Measurements from ENCODE around the gene GMDS. TPM values are rescaled to one million over a fixed set of nuclear protein-coding genes. Genes with fewer than 3 reads are reported as not detected.

The GMDS gene
- total RNA-seq, 1 donor from 2014 or later, result 17.9 TPM

DNA sequence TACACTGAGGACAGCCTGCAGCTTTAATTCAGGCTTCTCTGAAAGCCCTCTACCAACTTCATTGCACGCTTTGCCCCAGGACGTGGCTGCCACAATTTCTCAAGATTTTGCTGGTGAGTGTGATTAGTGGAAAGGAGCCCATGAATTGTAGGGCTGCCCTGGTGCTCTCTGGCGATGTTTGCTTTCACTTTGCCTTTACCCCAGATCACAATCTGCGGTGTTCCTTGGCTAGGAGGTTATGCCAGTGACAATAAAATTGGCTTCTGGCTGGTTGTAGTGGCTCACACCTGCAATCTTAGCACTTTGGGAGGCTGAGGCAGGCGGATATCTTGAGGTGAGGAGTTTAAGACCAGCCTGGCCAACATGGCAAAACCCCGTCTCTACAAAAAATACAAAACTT, 496.4 kb downstream of the GMDS start:
- H3K4me3 ChIP-seq (ENCODE audit: low read depth, low read length), result peak overlapping the region; percentile 39
- TF ChIP-seq, protein P1, sequence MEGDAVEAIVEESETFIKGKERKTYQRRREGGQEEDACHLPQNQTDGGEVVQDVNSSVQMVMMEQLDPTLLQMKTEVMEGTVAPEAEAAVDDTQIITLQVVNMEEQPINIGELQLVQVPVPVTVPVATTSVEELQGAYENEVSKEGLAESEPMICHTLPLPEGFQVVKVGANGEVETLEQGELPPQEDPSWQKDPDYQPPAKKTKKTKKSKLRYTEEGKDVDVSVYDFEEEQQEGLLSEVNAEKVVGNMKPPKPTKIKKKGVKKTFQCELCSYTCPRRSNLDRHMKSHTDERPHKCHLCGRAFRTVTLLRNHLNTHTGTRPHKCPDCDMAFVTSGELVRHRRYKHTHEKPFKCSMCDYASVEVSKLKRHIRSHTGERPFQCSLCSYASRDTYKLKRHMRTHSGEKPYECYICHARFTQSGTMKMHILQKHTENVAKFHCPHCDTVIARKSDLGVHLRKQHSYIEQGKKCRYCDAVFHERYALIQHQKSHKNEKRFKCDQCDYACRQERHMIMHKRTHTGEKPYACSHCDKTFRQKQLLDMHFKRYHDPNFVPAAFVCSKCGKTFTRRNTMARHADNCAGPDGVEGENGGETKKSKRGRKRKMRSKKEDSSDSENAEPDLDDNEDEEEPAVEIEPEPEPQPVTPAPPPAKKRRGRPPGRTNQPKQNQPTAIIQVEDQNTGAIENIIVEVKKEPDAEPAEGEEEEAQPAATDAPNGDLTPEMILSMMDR (conservative IDR thresholded peaks at IDR 0.05; ENCODE audit: low read depth, low read length), result no peak
- DNase-seq (ENCODE audit: low read depth), result no peak

DNA sequence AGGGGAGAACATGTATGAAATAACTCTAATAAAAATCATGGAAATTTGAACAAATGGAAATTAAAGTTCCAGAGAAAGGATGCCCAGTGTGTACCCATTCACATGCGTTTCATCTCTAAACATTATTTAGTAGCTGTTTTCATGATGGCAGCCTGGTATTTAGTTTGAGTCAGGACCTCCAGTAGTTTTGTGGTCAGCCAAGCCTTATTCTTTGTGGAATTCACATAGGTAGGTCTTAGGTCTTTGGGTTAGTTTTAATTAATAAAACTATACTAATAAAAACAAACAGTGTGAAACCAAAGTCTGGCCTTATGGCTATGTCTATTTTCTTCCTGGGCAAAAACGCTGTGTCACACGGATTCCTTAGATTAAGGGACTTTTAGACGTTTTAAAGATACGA, 497.9 kb downstream of the GMDS start:
- TF ChIP-seq, protein P1 (conservative IDR thresholded peaks at IDR 0.05; ENCODE audit: low read depth, low read length), result no peak
- peak; percentile 31 for DNase-seq (ENCODE audit: low read depth)
- H3K4me3 ChIP-seq (ENCODE audit: low read depth, low read length), result no peak overlapping the region

DNA sequence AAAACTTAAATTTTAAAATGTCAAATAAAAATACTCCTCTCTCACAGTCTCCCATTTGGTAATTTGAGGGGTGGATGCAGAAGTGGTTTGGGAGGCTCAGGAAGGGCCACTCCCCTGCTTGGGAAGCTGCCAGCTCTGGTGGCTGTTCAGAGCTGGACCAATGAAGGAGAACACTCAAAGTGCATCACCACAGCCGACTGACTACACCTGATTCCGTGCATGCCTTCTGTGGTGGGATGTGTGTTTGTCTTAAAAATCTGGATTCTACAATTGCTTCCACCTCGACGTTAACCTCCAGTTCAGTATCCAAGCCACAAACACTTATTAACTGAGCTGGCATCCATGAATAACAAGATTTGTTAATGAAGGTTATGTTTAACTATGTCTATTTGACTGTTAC, 498.4 kb downstream of the GMDS start:
- DNase-seq (ENCODE audit: low read depth), result peak; percentile 79
- TF ChIP-seq, protein P1 (conservative IDR thresholded peaks at IDR 0.05; ENCODE audit: low read depth, low read length), result no peak
- no peak overlapping the region for H3K4me3 ChIP-seq (ENCODE audit: low read depth, low read length)

DNA sequence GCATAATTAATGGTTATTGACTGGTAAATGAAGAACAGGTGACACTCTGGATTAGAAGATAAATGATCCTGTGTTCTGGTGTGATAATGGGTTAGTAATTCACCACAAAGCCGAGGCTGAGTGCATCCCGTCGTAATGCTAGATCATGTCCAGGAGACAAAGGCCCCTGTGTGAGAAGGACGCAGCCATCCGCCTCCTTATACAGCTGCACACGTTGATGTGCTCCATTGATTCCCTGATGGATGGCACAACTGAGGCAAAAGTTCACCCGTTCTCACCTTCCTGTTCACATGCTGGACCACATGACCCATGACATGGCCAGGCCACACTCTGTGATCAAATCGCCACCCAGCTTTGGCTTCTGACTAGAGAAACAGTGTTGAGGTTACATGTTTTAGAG, 499.6 kb downstream of the GMDS start:
- TF ChIP-seq, protein P1 (conservative IDR thresholded peaks at IDR 0.05; ENCODE audit: low read depth, low read length), result no peak
- H3K4me3 ChIP-seq (ENCODE audit: low read depth, low read length), result no peak overlapping the region
- DNase-seq (ENCODE audit: low read depth), result peak; percentile 91

DNA sequence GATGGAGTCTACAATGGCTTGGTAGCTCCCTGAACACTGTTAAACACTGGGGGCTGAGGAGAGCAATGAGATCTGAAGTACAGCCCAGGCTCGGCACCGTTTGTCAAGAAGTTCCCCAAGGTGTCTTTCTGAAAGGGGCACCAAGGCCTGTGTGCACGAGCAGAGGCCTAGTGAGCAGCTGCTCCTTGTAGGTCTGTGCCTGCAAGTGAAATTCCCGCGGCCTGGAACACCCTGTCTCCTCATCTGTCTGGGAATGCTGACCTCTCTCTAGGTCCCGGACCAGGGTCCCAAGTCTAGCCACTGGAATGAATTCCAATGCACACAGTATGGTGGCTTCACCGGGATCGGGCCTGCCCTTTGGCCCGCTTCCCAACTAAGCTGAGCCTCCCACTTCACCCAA, 500.9 kb downstream of the GMDS start:
- DNase-seq (ENCODE audit: low read depth), result no peak
- TF ChIP-seq, protein P1 (conservative IDR thresholded peaks at IDR 0.05; ENCODE audit: low read depth, low read length), result no peak
- H3K4me3 ChIP-seq (ENCODE audit: low read depth, low read length), result no peak overlapping the region

DNA sequence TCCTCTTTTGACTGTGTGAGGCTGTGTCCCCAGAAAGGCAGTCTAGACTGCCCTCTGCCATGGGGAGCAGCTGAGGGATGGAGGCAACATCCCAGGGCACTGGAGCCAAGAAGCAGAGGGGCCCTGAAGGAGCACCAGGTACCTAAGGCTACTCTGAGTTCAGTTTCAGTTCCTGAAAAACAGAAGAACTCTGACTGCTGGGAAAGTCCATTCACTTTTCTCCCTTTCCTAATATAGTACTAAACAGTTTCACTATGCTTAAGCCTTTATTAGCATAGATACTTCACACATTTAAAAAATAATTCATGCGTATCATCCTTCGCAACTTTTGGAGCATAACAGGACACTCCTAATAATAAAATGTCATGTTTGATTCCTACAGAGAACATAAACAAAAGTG, 505.7 kb downstream of the GMDS start:
- DNase-seq (ENCODE audit: low read depth), result no peak
- no peak overlapping the region for H3K4me3 ChIP-seq (ENCODE audit: low read depth, low read length)
- TF ChIP-seq, protein P1 (conservative IDR thresholded peaks at IDR 0.05; ENCODE audit: low read depth, low read length), result no peak

DNA sequence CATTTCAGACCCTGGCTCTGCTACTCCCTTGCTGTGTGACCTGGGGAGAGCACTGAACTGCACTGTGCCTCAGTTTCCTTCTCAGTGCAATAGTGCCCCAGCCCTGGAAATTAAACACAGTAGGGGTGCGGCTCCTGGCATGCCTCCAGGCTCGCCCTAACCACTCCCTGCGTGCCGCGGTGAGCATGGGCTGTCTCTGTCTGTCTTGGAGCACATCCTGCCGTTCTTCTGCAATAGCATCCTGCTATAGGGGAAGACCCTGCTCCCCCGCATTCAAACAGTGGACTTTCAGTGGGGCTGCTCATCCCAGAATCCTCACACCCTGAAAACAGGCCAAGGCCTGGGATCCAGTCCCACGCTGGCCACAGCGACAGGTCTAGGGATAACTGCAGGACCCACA, 506.2 kb downstream of the GMDS start:
- TF ChIP-seq, protein P1 (conservative IDR thresholded peaks at IDR 0.05; ENCODE audit: low read depth, low read length), result no peak
- H3K4me3 ChIP-seq (ENCODE audit: low read depth, low read length), result no peak overlapping the region
- no peak for DNase-seq (ENCODE audit: low read depth)
